Endometrium (tissue), 2 donors: Measurements from ENCODE around the gene PSG6.
A peak's percentile ranks its signal among the peaks of the same experiment; 100 is the strongest.
"Not testable (repeated sequence)": the region's sequence is repeated elsewhere in the genome, so short reads cannot be mapped to it uniquely, and the experiment has no call there.

Experiments used
- FAIRE-seq: peaks from 2 replicates; lab custom pipeline; 2012; peaks lifted over from hg19 to GRCh38; lab: Jason Lieb, UNC
- donor health status: control.
- donor health status: control.

Gene PSG6

DNA sequence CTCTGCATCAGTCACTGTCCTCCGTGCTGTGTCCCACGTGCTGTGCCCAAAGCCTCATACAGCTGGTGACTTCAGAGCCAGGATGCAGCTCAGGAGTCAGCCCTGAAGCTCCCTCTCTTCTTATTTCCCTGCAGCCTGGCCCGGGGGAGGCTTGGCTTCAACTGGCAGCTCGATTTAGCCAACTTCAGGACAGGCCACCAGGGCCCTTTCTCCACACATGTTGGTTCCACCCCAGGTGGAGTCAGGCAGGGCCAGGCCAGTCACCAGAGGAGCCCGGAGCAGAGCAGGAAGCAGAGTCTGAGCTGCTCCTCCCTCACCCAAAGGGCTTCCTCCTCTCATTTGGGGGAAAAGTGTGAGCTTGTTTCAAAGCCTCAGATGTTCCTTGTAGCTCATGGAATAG is 11.5 kb downstream of the PSG6 start:
- FAIRE-seq = not testable (repeated sequence)

DNA sequence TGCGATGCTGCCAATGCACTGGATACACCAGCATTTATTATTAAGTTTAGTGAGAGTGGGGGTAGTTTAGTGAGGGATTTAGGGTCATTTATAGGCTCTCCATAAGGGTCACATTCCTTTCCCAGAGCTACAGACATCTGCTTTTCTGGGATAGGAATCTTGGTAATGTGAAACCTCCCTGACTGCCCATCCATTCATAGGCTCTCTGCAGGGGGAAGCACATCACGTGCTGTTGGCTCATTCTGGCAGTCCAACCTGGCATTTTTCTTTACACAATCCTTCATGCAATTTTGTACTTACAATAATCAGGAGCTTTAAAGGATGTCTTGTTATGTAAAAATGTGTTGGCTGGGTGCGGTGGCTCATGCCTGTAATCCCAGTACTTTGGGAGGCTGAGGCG is 17.1 kb downstream of the PSG6 start:
- not testable (repeated sequence) for FAIRE-seq

DNA sequence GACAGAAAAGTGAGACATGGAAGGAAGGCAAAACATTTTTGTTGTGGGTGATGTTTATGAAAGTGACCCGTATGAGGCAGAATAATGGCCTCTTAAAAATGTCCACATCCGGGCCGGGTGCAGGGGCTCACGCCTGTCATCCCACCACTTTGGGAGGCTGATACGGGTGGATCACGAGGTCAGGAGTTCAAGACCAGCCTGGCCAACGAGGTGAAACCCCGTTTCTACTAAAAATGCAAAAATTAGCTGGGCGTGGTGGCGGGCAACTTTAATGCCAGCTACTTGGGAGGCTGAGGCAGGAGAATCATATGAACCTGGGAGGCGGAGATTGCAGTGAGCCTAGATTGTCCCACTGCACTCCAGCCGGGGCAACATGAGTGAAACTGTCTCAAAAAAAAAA is 18.0 kb downstream of the PSG6 start:
- FAIRE-seq = not testable (repeated sequence)

DNA sequence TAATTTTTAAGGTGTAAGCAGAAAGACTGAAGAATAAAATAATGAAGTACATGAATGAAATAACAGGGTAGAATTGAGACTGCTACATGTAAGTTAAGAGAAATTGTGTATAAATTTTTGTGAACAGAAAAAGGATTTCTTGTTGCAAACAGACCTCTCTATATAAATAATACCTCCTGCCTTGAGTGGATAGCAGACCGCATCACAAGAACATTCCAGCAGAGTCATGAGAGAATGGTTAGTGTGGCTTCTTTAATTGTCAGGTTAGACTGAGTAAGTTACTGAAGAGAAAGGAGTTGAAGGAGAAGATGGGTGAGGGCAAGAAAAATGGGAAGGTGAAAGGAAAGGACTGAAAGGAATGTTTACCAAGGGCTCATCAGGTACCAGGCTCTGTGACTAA is 18.6 kb downstream of the PSG6 start:
- not testable (repeated sequence) for FAIRE-seq

DNA sequence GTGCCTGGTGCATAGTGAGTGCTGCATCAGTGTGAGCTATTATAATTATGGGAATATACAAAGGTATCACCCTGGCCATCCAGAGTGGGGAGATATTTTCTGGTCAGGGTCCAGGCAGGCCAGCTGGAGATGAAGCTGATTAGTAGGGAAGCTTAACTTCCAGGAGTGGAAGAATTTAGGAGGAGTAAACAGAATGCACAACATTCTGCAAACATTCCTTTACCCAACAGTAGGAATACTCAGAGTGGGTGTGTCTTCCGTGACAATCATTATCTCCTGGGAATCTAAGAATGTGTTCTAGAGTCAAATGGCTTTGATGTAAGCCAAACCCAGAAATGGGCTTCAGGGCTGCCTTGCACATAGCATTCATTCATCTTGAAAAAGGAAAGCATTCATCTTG is 19.0 kb downstream of the PSG6 start:
- FAIRE-seq = peak; percentile 43

DNA sequence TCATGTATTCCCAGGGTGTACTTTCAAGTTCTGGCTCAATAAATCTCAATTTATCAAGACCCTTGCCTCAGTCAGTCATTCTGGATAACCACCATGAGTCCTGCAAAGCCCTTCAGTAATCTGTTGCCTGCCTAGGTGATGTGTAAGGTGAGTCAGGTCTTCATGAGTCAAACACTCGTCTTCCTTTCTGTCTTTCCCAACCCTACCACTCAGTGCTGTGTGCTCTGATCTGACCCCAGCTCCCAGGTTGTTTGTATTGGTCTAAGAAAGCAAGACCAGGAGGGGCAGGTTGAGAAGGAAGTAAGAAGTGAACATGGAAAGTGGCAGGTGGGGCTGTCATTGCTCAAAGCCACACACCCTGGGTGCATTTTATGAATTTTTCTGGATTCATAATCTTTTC is 20.0 kb downstream of the PSG6 start:
- FAIRE-seq = not testable (repeated sequence)

DNA sequence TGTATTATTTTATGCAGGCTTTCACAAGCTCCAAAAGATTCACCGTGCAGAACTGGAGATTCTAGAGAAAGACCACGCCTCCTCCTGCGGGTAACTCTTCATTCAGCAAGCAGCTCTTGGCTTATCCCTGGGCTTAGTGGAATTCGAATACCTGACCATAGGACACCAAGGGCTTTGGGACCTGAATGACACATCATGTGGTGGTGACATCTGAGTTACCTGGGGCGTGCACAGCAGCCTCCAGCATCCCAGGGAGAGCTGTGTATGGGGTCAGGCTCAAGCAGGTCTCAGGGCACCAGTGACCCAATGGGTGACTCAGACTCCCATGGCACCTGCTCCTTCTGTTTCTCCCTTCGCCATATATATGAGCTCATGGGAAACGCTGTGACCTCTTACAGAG is 27.2 kb downstream of the PSG6 start:
- FAIRE-seq = not testable (repeated sequence)

DNA sequence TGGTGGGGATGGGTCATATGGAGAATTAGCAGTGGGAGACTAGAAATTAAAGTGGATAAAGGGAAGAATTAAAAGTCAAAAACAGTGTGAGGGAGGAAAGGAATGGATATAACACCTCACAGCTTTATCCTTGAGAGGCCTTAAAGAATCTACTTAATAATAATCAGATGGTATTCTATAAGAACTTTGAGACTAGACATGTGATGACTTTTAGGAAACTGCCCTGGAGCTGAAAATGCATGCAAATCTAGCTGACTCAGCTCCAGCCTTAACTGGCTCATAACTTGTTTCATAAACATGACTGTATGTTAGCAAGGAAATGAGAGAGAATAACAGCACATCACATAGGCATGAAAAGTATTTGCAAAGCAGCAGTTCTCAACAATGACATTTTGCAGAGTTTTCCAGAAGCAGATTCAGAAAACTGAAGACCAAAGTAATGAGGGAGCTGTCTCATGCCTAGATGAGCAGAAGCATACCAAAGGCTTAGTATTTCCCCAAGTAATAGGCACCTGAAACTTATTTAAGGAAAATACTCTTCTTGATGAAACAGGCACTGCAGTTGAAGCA is 29.7 kb downstream of the PSG6 start:
- peak; percentile 95 for FAIRE-seq

DNA sequence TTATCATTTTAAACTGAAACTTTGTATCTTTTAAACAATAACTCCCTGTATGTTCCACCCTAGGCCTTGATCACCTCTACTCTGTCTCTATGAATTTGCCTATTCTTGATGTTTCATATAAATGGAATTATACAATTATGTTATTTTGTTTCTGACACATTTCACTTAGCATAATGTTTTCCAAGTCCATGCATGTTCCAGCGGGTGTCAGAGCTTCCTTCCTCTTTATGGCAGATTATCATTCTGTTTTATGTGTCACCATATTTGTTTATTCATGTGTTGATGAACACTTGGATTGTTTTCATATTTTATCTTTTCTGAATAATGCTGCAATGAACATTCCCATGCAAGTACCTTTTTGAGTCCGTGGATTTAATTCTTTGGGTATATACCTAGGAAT is 35.0 kb downstream of the PSG6 start:
- not testable (repeated sequence) for FAIRE-seq

DNA sequence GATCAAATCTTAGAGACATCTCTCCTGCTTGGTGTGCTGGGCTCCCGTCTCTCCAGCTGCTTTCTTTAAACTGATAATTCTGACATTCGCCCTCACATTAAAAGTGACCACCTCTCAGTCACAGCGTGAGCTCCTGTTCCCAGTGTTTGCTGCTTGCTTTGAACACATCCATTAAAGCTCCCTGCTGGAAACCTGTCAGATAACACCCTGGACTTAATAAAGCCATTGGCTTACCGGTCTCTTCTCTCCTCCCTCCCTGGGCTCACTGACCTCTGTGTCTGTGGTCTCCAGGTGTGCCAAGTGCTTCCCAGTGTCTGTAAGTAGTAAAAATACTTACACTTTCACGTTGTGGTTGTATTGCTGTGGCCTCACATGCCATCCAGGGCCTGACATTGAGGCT is 35.7 kb downstream of the PSG6 start:
- FAIRE-seq = not testable (repeated sequence)

DNA sequence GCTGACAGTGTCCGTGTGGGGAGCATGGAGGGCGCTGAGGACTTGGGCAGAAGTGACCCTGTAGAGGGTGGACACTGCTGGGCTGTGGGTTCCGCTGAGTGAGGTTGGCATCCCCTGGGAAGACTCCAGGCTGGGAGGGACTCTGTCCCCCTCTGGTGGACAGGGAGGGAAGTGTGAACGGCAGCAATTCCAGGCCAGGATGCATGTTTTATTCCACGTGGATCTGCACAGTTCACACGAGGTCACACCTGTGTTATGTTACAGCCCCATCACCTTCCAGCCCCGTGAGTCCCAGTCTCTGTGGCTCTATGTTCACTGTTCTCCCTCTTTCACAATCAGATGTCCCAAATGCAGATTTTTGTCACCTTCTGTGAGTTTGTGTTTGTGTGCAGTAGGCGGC is 36.4 kb downstream of the PSG6 start:
- not testable (repeated sequence) for FAIRE-seq

DNA sequence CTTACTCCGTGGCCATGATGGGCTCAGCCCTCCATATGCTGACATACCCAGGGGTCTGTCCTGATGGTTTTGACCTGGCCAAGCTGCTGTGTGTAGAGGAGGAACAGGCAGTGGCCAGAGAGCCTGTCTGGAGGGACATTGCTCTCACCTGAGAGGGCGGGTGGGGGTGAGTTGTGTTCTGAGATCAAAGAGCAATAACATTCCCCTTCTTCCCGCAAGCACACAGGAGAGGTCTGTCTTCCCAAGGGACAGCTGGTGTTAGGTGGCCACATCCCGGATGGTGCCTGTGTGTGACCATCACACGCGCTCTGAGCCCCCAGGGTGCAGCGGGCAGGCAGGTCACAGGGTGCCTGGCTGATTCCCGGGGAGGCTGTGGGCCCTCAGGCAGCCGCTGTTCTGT is 37.1 kb downstream of the PSG6 start:
- not testable (repeated sequence) for FAIRE-seq

DNA sequence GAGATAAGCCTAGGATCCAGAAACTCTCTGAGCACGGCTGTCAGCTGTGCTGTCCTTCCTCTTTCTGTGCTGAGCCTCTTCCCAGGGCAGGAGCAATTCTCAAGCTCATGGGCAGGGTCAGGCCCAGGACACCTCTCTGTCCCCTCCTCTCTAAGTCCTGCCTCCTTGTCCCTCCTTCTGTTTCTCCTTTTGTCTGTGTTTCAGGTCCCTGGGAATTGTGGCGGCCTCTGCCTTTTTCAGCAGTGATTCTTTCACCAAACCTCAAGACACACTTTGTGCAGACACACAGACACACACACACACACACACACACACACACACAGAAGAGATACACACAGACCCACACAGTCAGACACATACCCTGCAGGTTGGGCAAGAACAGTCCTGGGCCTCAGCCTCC is 38.1 kb downstream of the PSG6 start, which contains the start of gene PSG1:
PSG1 (minus strand) TSS at position 101 of the 400 bp plus-strand sequence. CDS start 132 bp downstream, outside the sequence.
- FAIRE-seq = no peak

DNA sequence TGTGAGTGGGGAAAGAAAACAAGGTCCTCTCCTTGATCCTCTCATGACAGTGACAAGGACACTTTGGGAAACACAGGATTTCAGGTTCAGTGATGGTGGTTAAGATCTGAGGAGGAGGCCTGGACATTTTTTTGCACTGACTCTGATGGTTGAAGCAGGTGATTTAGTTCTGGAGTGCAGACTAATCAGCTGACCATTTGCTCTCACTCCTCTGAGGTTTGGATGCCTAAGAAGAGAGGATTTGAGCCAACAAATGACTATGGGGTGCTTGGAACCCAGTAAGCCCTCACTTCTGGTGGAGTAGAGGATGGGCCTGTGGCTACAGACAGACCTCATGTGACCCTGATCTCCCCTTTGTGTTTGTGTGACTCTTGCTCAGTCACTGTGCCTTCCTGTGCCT is 41.1 kb downstream of the PSG6 start:
- FAIRE-seq = not testable (repeated sequence)

DNA sequence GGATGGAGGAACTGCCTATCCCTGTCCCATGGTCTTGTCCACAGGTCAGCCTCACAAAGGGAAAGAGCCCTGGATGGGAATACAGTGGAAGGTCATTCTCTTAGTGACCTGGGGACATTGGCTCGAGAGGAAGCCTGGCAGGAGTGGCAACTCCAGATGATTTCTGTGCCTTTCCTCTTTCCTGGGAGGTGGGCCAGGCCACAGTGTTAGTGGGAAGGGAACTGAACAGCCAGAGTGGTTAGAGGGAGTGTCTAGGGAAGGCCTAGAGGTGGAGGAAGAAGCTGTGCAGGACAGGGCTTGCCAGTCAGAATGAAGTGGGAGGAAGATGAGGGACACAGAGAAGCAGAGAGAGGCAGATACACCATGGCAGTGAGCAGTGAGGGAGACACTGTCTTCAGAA is 41.8 kb downstream of the PSG6 start:
- FAIRE-seq = not testable (repeated sequence)

DNA sequence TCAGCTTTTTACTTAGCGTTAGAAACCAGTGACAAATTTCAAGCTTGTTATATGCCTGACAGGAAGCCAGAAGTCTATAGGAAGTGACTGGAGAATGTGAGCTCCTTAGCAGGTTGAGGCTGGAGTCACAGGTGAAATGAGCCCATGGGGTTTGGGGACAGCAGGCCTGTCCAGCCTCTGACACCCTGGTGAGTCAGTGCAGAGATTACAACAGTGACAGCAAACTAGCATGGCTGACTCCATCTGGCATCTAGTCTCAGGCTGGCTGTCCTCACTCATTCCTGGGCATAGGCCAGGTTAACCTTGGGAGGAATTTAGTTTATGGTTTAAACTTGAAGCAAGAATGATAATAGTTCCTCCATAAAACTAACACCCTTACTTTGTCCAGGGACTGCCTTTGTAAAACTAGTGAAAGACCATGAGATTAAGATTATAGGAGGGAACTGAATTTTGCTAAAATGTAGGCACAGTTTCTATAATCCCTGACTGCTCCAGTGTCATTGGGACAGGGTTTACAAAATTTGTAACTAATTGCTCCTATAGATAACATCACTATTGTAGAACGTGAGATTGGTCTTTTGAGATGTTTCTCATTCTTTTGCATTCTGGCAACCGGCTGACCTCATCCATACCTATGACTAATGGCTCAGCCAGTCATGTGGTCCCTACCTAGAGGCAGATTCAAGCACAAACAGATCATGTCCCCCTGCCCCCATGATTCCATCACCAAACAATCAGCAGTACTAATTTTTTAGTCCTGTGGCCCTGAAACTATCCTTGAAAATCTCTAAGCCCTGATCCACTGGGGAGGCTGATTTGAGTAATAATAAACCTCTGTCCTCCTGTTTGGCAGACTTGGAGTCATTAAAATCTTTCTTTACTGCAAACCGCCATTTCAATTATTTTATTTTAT is 42.5 kb downstream of the PSG6 start:
- not testable (repeated sequence) for FAIRE-seq

DNA sequence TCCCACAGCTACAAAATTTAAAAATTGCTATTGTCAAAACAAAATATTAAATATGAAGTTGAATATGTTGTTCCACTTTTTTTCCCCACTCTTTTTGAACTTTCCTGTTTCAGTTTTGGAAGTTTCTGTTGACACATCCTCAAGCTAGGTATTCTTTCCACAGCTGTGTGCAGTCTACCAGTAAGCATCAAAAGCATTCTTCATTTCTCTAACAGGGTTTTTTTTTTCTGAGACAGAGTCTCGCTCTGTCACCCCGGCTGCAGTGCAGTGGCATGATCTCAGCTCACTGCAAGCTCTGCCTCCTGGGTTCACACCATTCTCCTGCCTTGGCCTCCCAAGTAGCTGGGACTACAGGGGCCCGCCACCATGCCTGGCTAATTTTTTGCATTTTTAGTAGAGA is 43.6 kb downstream of the PSG6 start:
- FAIRE-seq = not testable (repeated sequence)

DNA sequence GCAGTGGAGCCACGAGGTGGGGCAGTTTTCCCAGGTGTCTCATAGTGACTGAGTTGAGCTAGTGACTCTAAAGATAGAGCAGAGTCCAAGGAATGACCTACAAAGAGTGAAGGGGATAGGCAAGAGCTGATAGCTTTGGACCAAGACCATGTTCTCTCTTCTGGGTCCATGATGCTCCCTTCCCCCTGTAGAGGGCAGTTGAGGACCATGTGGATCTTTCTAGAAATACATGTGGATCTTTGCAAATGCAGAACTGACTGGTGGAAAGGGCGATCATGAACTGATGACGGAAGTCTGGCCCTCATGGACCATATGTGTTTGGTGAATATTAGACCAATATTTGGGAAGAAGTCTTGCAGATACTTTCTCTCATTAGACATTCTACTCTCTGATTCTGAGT is 45.1 kb downstream of the PSG6 start:
- no peak for FAIRE-seq

DNA sequence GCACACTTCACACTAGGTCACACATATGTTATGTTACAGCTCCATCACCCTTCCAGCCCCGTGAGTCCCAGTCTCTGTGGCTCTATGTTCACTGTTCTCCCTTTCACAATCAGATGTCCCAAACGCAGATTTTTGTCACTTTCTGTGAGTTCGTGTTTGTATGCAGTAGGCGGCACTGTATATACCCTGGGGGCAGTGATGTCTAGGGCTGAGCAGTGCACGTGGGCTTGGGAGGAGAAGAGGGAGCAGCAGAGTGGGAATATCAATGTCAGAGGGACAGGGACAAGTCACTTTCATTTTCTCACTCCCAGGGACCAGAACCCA is 60.2 kb downstream of the PSG6 start:
- no peak for FAIRE-seq

DNA sequence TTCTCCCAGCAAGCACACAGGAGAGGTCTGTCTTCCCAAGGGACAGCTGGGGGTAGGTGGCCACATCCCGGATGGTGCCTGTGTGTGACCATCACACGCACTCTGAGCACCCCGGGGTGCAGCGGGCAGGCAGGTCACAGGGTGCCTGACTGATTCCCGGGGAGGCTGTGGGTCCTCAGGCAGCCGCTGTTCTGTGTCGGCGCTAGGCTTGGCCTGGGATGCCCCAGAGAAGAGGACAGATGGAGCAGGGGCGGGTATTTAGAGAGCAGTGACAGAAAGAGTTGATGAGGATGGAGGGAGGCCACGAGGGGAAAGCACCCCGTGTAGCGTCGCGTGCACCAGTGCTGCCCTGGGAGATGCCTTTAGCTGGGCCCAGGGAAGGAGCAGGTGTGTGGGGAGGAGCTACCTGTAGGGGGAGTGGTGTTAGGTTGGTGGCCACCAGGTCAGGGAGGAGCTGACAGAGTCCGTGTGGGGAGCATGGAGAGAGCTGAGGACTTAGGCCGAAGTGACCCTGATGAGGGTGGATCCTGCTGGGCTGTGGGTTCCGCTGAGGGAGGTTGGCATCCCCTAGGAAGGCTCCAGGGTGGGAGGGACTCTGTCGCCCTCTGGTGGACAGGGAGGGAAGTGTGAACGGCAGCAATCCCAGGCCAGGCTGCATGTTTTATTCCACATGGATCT is 60.7 kb downstream of the PSG6 start:
- FAIRE-seq = not testable (repeated sequence)

DNA sequence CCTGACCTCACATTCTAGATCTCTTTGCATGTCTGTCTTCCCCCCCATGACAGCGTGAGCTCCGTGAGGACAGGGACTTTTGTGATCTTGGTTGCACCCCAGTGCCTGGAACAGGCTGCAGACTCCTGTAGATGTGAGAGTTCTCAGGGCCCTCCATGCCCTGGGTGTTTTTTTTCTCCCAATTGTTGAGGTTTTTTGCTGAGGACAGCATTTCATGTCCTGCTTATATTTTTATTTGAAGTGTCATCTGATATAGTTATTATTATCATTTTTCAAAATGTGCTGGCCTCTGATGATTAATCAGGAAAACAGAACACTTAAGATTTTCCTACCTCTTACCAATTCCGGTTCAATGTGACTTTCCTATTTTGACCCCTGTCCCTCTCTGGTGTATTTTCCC is 62.9 kb downstream of the PSG6 start:
- FAIRE-seq = not testable (repeated sequence)

DNA sequence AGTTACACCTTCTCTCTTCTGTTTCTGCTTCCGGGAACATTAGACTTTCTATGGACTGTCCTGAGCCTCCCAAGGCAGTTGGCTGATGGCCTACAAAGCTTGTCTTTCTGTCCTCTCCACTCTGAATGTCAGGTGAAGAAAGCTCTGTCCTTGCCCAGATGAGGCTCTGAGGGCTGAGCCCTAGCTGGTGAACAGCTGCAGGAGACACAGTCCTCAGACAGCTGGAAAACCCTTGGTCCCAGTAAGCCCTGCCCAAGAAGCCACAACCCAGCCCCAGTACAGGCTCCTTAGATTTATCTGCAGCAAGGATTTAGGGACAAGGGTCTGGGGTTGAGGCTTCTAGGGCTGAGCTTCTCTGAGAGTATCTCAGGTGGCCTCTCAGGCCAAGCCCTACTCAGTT is 64.5 kb downstream of the PSG6 start:
- FAIRE-seq = not testable (repeated sequence)

DNA sequence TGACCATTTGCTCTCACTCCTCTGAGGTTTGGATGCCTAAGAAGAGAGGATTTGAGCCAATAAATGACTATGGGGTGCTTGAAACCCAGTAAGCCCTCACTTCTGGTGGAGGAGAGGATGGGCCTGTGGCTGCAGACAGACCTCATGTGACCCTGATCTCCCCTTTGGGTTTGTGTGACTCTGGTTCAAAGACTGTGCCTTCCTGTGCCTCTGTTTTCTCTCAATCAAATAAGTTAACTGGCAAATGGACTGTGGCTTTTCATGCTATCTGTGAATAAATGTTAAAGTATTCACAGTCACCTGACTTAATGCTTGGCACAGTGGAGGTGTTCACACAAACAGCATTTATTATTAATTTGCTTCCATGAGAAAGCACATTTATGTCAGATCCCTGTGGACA is 64.9 kb downstream of the PSG6 start:
- not testable (repeated sequence) for FAIRE-seq
